ENCODE data around the gene HDAC11. TPM values are rescaled to one million over a fixed set of nuclear protein-coding genes. Genes with fewer than 3 reads are reported as not detected.

HDAC11 gene
- polyA plus RNA-seq, 1 donor (not counting 4 experiments of a cell fraction or from before 2014, with no cell fraction given): 12.6 TPM

DNA sequence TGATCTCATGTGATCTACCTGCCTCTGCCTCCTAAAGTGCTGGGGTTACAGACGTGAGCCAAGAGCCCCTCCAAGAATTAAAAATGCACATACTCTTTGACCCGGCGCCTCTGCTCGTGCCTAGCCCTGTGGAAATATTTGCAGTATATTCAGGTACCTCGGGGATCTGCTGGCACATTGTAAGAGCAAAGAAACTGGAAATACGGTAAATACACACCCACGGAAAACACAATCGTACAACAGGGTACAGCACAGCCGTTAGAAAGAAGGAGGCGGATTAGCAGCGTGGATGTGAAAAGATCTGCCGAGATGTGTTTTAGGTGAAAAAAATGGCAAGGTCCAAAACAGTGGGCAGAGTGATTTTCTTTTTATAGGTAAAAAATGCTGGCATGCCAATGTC lies 6.1 kb upstream of the HDAC11 start:
- TF ChIP-seq, protein P1, sequence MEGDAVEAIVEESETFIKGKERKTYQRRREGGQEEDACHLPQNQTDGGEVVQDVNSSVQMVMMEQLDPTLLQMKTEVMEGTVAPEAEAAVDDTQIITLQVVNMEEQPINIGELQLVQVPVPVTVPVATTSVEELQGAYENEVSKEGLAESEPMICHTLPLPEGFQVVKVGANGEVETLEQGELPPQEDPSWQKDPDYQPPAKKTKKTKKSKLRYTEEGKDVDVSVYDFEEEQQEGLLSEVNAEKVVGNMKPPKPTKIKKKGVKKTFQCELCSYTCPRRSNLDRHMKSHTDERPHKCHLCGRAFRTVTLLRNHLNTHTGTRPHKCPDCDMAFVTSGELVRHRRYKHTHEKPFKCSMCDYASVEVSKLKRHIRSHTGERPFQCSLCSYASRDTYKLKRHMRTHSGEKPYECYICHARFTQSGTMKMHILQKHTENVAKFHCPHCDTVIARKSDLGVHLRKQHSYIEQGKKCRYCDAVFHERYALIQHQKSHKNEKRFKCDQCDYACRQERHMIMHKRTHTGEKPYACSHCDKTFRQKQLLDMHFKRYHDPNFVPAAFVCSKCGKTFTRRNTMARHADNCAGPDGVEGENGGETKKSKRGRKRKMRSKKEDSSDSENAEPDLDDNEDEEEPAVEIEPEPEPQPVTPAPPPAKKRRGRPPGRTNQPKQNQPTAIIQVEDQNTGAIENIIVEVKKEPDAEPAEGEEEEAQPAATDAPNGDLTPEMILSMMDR (optimal IDR thresholded peaks at IDR 0.05 in 1 of 3, IDR thresholded peaks at IDR 0.05 in 1 of 3, conservative IDR thresholded peaks at IDR 0.05 in 1 of 3; ENCODE audit: extremely low read depth in 1 of 3, insufficient read depth in 2 of 3, low read length in 3 of 3): no peak
- no peak for TF ChIP-seq EZH2 (IDR thresholded peaks at IDR 0.05; ENCODE audit: low read length)
- H3K9ac ChIP-seq (ENCODE audit: control insufficient read depth, extremely low read depth, insufficient read depth, low read length): no peak overlapping the region
- FAIRE-seq: no peak
- H3K4me2 ChIP-seq (ENCODE audit: control insufficient read depth, extremely low read depth, insufficient read depth, low read depth, low read length): no peak overlapping the region
- dilution Hi-C loops (cut with MboI; ENCODE audit: extremely low pct_ligation_motif_present, low sequenced_read_pairs): no loop called here
- H4K20me1 ChIP-seq (ENCODE audit: control insufficient read depth, extremely low read depth, insufficient read depth, low read length): no peaks in the 10 kb centered on the region
- no peaks in the 10 kb centered on the region for H3K79me2 ChIP-seq (ENCODE audit: control insufficient read depth, insufficient read depth, low read length)
- H3K4me1 ChIP-seq (ENCODE audit: control insufficient read depth, extremely low read depth, insufficient read depth, low read length): peaks cover 12% of the 10 kb centered on the region
- H3K27ac ChIP-seq (ENCODE audit: control insufficient read depth, insufficient read depth, low read length): no peak overlapping the region
- H3K36me3 ChIP-seq (ENCODE audit: control insufficient read depth in 2 of 2, extremely low read depth in 1 of 2, insufficient read depth in 2 of 2, low read length in 2 of 2): no peaks in the 10 kb centered on the region
- no peak for DNase-seq (ENCODE audit: low read depth, low spot score)
- no peak overlapping the region for H3K4me3 ChIP-seq (ENCODE audit: control insufficient read depth in 2 of 3, extremely low read depth in 1 of 3, insufficient read depth in 2 of 3, low read depth in 1 of 3, low read length in 3 of 3)
- H3K9me3 ChIP-seq (ENCODE audit: control insufficient read depth, low read depth, low read length): no peaks in the 10 kb centered on the region
- no peak overlapping the region for H2AFZ ChIP-seq (ENCODE audit: control insufficient read depth, low read length)
- no peaks in the 10 kb centered on the region for H3K9me1 ChIP-seq (ENCODE audit: control insufficient read depth, extremely low read depth, insufficient read depth, low read length)
- H3K27me3 ChIP-seq (ENCODE audit: control insufficient read depth, extremely low read depth, insufficient read depth, low read length): no peaks in the 10 kb centered on the region

DNA sequence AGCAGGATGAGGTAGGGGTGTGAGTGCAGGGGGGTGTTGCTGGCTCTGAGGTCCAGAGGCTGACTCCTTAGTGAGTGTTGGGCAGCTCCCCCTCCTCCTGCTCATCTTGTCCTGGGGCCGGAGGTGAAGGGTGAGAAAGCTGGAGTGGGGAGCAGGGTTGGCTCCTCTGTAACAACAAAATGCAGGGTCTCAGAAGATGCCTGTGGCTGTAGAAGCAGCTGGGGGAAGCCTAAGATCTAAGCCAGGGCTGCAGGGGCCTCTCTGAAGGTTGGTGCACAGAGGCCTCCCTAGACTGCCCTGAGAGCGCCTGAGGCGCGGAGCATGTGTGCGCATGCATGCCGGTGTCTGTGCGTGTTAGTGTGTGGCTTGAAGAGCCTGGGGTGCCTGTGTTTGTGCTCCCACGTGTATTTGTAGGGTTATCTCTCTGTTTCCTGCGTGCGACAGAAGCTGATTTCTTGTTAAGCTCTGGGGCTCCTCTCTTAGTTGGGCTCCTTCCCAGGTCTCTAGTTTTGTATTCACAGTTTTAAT lies 5.3 kb upstream of the HDAC11 start:
- Histone ChIP-seq H3K9ac (ENCODE audit: control insufficient read depth, extremely low read depth, insufficient read depth, low read length) (no peak overlapping the region), H3K9me1 (ENCODE audit: control insufficient read depth, extremely low read depth, insufficient read depth, low read length) (no peaks in the 10 kb centered on the region), H3K9me3 (ENCODE audit: control insufficient read depth, low read depth, low read length) (no peaks in the 10 kb centered on the region), H3K79me2 (ENCODE audit: control insufficient read depth, insufficient read depth, low read length) (no peaks in the 10 kb centered on the region), H3K4me2 (ENCODE audit: control insufficient read depth, extremely low read depth, insufficient read depth, low read depth, low read length) (peak overlapping the region; percentile 11), H3K4me1 (ENCODE audit: control insufficient read depth, extremely low read depth, insufficient read depth, low read length) (peaks cover 17% of the 10 kb centered on the region), H3K27ac (ENCODE audit: control insufficient read depth, insufficient read depth, low read length) (no peak overlapping the region), H2AFZ (ENCODE audit: control insufficient read depth, low read length) (peak overlapping the region; percentile 20), H4K20me1 (ENCODE audit: control insufficient read depth, extremely low read depth, insufficient read depth, low read length) (no peaks in the 10 kb centered on the region), H3K36me3 (ENCODE audit: control insufficient read depth in 2 of 2, extremely low read depth in 1 of 2, insufficient read depth in 2 of 2, low read length in 2 of 2) (no peaks in the 10 kb centered on the region), H3K4me3 (ENCODE audit: control insufficient read depth in 2 of 3, extremely low read depth in 1 of 3, insufficient read depth in 2 of 3, low read depth in 1 of 3, low read length in 3 of 3) (no peak overlapping the region), H3K27me3 (ENCODE audit: control insufficient read depth, extremely low read depth, insufficient read depth, low read length) (no peaks in the 10 kb centered on the region)
- FAIRE-seq (peak; percentile 73), DNase-seq (ENCODE audit: low read depth, low spot score) (no peak)
- dilution Hi-C loops (cut with MboI; ENCODE audit: extremely low pct_ligation_motif_present, low sequenced_read_pairs): no loop called here
- no peak for TF ChIP-seq EZH2 (IDR thresholded peaks at IDR 0.05; ENCODE audit: low read length)
- TF ChIP-seq, protein P1 (optimal IDR thresholded peaks at IDR 0.05 in 1 of 3, IDR thresholded peaks at IDR 0.05 in 1 of 3, conservative IDR thresholded peaks at IDR 0.05 in 1 of 3; ENCODE audit: extremely low read depth in 1 of 3, insufficient read depth in 2 of 3, low read length in 3 of 3): no peak
